ENCODE measurements around the gene TRABD. TPM values are rescaled to one million over a fixed set of nuclear protein-coding genes. Genes with fewer than 3 reads are reported as not detected.

The TRABD gene
- total RNA-seq, 2 experiments from 2014 or later = 184 to 193 TPM

DNA sequence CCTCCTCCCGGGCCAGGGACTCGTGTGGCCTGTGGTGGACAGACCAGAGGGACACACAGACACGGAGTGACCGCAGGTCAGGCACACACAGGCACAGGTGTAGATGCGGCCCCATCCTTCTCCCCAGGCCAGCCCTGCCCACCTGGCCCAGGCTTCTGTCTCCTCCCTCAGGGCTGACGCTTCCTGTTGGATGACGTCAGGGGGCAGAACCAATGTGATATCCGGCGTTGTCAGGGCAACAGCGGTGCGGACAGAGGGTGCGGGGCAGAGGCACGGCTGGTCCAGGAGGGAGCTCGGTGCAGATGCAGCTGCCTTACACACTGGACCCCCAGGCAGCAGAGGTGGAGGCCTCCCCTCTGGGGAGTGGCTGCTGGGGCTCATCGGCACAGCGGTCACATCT lies 62.0 kb downstream of the TRABD start:
- H3K27me3 Mint-ChIP-seq = no peaks in the 10 kb centered on the region
- TF ChIP-seq, protein P1, sequence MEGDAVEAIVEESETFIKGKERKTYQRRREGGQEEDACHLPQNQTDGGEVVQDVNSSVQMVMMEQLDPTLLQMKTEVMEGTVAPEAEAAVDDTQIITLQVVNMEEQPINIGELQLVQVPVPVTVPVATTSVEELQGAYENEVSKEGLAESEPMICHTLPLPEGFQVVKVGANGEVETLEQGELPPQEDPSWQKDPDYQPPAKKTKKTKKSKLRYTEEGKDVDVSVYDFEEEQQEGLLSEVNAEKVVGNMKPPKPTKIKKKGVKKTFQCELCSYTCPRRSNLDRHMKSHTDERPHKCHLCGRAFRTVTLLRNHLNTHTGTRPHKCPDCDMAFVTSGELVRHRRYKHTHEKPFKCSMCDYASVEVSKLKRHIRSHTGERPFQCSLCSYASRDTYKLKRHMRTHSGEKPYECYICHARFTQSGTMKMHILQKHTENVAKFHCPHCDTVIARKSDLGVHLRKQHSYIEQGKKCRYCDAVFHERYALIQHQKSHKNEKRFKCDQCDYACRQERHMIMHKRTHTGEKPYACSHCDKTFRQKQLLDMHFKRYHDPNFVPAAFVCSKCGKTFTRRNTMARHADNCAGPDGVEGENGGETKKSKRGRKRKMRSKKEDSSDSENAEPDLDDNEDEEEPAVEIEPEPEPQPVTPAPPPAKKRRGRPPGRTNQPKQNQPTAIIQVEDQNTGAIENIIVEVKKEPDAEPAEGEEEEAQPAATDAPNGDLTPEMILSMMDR (IDR thresholded peaks at IDR 0.05) = no peak
- no peaks in the 10 kb centered on the region for H3K9me3 Mint-ChIP-seq
- H3K4me3 Mint-ChIP-seq = peak overlapping the region; percentile 83
- Histone ChIP-seq H3K9me3 (ENCODE audit: control insufficient read depth in 1 of 2, insufficient read depth in 1 of 2, low read length in 2 of 2) (no peaks in the 10 kb centered on the region), H3K4me1 (ENCODE audit: insufficient read depth, low read length) (peaks cover 85% of the 10 kb centered on the region), H3K36me3 (ENCODE audit: insufficient read depth, low read length) (peaks cover 29% of the 10 kb centered on the region), H3K27me3 (ENCODE audit: control insufficient read depth in 1 of 2, insufficient read depth in 2 of 2, low read length in 2 of 2) (no peaks in the 10 kb centered on the region), H3K27ac (ENCODE audit: low read depth in 1 of 2, low read length in 2 of 2) (no peak overlapping the region), H3K4me3 (ENCODE audit: low read length) (no peak overlapping the region)
- DNase-seq (peak in 11 of 14 experiments; percentile 35 to 87 (median 48)), ATAC-seq (ENCODE audit: poor library complexity) (no peak)
- peaks cover 29% of the 10 kb centered on the region for H3K36me3 Mint-ChIP-seq (ENCODE audit: low read depth)
- ChIA-PET POLR2A (no interaction called here), CTCF (no interaction called here)
- peaks cover 43% of the 10 kb centered on the region for H3K4me1 Mint-ChIP-seq (ENCODE audit: low read depth)
- intact Hi-C loops (cut with DNase I, micrococcal nuclease) = no loop called here
- peak overlapping the region; percentile 71 for H3K27ac Mint-ChIP-seq

DNA sequence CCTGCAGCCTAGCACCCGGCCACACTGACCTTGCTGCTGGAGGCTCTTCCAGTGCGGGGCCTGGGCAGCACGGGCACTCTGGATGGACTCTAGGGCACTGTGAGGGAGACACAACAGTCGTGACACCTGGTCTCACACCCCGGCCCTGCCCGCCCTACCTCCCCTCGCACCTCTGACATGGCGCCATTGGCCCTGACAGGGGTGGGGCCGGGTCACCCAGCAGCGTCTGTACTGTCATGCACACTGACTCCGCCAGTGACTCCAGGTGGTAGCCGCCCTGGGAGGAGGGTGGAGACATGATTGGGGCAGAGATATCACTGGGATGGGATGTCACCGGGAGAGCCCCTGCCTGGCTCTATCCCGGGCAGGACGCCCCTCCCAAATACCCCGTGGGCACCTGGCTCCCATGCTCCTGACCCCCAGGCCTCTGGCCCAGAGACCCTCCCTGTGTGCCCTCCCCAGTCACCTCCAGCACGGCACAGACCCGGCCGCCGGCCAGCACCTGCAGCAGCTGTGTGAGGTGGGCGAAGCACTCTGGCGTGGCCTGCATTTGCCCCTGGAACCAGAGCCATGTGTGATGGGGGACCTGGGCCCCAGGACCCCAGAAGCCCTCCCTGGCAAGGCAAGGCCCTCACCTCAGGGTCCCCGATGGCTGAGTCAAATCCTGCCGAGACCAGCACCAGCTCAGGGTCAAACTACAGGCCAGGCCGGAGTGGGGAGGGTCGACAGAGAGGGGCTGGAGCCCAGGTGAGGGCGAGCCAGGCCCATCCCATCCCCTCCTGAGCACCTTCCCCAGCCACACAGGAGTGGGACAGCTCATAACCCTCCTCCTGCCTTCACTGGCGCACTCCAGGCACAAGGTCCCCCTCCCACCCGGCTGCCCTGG lies 62.7 kb downstream of the TRABD start:
- H3K27ac Mint-ChIP-seq = peak overlapping the region; percentile 71
- POLR2A ChIA-PET = no interaction called here

More for the DNA sequence above, 62.7 kb downstream of the TRABD start:
- H3K27ac ChIP-seq (ENCODE audit: low read depth in 1 of 2, low read length in 2 of 2) = no peak overlapping the region
- peaks cover 79% of the 10 kb centered on the region for H3K4me1 ChIP-seq (ENCODE audit: insufficient read depth, low read length)
- ATAC-seq (ENCODE audit: poor library complexity) (no peak), DNase-seq (no peak)
- Mint-ChIP-seq H3K27me3 (no peaks in the 10 kb centered on the region), H3K36me3 (ENCODE audit: low read depth) (peaks cover 29% of the 10 kb centered on the region), H3K4me1 (ENCODE audit: low read depth) (peaks cover 40% of the 10 kb centered on the region), H3K9me3 (no peaks in the 10 kb centered on the region), H3K4me3 (peak overlapping the region; percentile 83)
- no peaks in the 10 kb centered on the region for H3K9me3 ChIP-seq (ENCODE audit: control insufficient read depth in 1 of 2, insufficient read depth in 1 of 2, low read length in 2 of 2)
- TF ChIP-seq, protein P1 (IDR thresholded peaks at IDR 0.05) = no peak
- no peak overlapping the region for H3K4me3 ChIP-seq (ENCODE audit: low read length)
- intact Hi-C loops (cut with DNase I, micrococcal nuclease) = no loop called here
- H3K36me3 ChIP-seq (ENCODE audit: insufficient read depth, low read length) = peaks cover 29% of the 10 kb centered on the region
- H3K27me3 ChIP-seq (ENCODE audit: control insufficient read depth in 1 of 2, insufficient read depth in 2 of 2, low read length in 2 of 2) = no peaks in the 10 kb centered on the region
- CTCF ChIA-PET = interaction anchor here (0.5 kb wide), 1 partner anchor 106 kb away, joined by 3 read pairs; no protein-coding TSS in a partner anchor

Other genes with a start within 250 kb of the TRABD start
- 100 to 1,000 TPM; 224 to 230 TPM for gene PIM3, start 225.1 kb upstream of the TRABD start, total RNA-seq
- gene IL17REL, start 173.1 kb upstream of the TRABD start, total RNA-seq = not detected
- gene TTLL8, start 127.6 kb upstream of the TRABD start, total RNA-seq = not detected
- gene MLC1, start 100.5 kb upstream of the TRABD start, total RNA-seq = under 1 TPM in 1 of 2 experiments, not detected in 1; 0.16 TPM
- gene MOV10L1, start 95.9 kb upstream of the TRABD start, total RNA-seq = not detected
- gene PANX2, start 15.2 kb upstream of the TRABD start, total RNA-seq = under 1 TPM; 0.11 to 0.16 TPM
- 10 to 100 TPM; 26.0 to 26.1 TPM for gene SELENOO, start 15.1 kb downstream of the TRABD start, total RNA-seq
- gene TUBGCP6, start 59.1 kb downstream of the TRABD start, total RNA-seq = 100 to 1,000 TPM; 124 to 126 TPM
- 10 to 100 TPM; 87.3 to 88.7 TPM for gene HDAC10, start 65.4 kb downstream of the TRABD start, total RNA-seq
- gene MAPK12, start 75.8 kb downstream of the TRABD start, total RNA-seq = 1 to 10 TPM; 1.2 to 1.3 TPM
- 1 to 10 TPM; 4.2 to 4.9 TPM for gene MAPK11, start 84.5 kb downstream of the TRABD start, total RNA-seq
- 1 to 10 TPM; 2.8 to 3.9 TPM for gene PLXNB2, start 121.7 kb downstream of the TRABD start, total RNA-seq
- 1 to 10 TPM; 1.8 to 1.9 TPM for gene DENND6B, start 141.1 kb downstream of the TRABD start, total RNA-seq
- 10 to 100 TPM; 47.1 to 48.0 TPM for gene PPP6R2, start 157.4 kb downstream of the TRABD start, total RNA-seq